Vein endothelial cell (primary cell): Measurements from ENCODE around the gene LRRTM1. TPM values are rescaled to one million over a fixed set of nuclear protein-coding genes. Genes with fewer than 3 reads are reported as not detected.

Experiments used
- total RNA-seq: library from RNA; depleted of rRNA; stranded (reverse); fragments of >200 nt; gene quantifications from 2 replicates; pipeline ENCODE4 v1.2.3, GENCODE V29; 2012

The LRRTM1 gene, protein sequence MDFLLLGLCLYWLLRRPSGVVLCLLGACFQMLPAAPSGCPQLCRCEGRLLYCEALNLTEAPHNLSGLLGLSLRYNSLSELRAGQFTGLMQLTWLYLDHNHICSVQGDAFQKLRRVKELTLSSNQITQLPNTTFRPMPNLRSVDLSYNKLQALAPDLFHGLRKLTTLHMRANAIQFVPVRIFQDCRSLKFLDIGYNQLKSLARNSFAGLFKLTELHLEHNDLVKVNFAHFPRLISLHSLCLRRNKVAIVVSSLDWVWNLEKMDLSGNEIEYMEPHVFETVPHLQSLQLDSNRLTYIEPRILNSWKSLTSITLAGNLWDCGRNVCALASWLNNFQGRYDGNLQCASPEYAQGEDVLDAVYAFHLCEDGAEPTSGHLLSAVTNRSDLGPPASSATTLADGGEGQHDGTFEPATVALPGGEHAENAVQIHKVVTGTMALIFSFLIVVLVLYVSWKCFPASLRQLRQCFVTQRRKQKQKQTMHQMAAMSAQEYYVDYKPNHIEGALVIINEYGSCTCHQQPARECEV
- total RNA-seq, result not detected in 2 replicates

DNA sequence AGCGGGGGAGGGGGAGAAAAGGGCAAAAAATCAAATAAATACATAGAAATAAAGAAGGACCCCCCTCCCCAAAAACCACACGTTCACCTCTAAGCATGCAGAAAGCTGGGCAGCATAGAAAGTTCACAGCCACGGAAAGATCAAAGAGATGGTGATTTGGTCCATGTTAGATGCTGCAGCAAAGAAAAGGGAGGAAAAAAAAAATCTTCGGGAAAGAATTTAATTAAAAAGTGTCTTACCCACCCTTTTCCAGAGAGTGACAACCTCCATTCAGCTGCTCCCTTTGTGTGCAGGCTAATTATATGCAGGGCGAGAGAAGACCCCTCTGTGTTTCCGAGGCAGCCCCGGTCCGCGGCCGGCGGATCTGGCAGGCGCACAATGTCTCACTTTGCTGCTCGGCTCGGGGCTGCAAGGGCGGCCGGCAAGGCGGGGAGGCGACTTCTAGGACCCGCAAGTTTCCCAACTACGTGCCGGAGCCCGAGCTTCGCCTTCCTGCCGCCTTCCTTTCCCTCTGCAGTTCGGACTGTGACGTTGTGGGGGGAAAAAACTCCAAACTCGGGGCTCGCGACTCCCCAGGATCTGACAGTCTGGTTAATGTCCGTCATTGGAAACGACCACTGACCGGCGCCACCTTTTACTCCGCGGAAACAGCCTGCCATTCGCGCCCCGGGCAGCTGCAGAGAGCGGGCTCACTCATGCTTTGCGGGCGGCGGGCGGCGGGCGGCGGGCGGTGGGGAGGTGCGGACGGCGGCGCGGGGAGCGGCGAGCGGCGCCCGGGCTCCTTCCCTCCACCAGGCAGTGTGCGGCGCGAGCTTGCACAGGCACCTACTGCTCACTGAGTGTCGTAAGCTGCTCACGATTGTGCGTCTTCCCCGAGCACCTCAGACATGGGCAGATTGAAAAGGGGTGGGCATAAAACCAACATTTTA lies at the start of gene LRRTM1:
TSS of gene LRRTM1 (minus strand) at position 844 of the 929 bp plus-strand sequence. CDS start 933 bp downstream, outside the sequence.

